Lower leg skin (tissue), 4 donors: Measurements from ENCODE around the gene CALML3. TPM values are rescaled to one million over a fixed set of nuclear protein-coding genes. Genes with fewer than 3 reads are reported as not detected.

ENCODE experiments used
- DNase-seq, 2 donors: peaks; one replicate each; pipeline ENCODE4 v3.0.0-alpha.2; 2019; ENCODE audit warnings: low spot score in 2 of 2
- H3K4me3 ChIP-seq: fragments of 200-600 bp; sonication (generic); 2 replicates; pipeline ENCODE4 v1.5.1; 2017; ENCODE audit warnings: mild to moderate bottlenecking, low read depth; ENCODE audit not compliant: poor library complexity, severe bottlenecking
- CTCF ChIP-seq, 3 donors: fragments of 450-650 bp; IDR thresholded peaks; one replicate each; pipeline ENCODE4 v1.5.1; 2016; ENCODE audit warnings: antibody characterized with exemption in 3 of 3, mild to moderate bottlenecking in 3 of 3, moderate library complexity in 2 of 3
- POLR2A ChIP-seq, 2 donors: fragments of 450-650 bp; IDR thresholded peaks; one replicate each; pipeline ENCODE4 v1.6.1; 2016 to 2017; ENCODE audit warnings: antibody characterized with exemption in 2 of 2, mild to moderate bottlenecking in 1 of 2, moderate library complexity in 1 of 2
- WGBS, 2 donors: methylation state at CpG; one replicate each; pipeline ENCODE4 v1.1.5; 2018; 5-methylcytosine and 5-hydroxymethylcytosine counted together
- intact Hi-C: fragments of 100-400 bp; cut with DNase I; formaldehyde crosslinking; loops from one replicate; pipeline ENCODE4 v1.15.0; 2023; ENCODE audit warnings: low total_unique reads
- total RNA-seq, 4 donors: library from RNA; depleted of rRNA; stranded (reverse); fragments of >200 nt; gene quantifications; one replicate each; pipeline ENCODE4 v1.1.0, GENCODE V29; 2016

CALML3 gene
- total RNA-seq, 4 donors from 2014 or later: 43.4 to 181 (median 90.7) TPM

GRCh38 chr10:5550250-5550545 lies 25.4 kb downstream of the CALML3 start:
- no peak for DNase-seq
- intact Hi-C loops: no loop called here
- no peak overlapping the region for H3K4me3 ChIP-seq
- 100% methylated on average over 1 of the region's 1 CpG for WGBS, 2 donors
- TF ChIP-seq POLR2A (IDR thresholded peaks at IDR 0.05): no peak

GRCh38 chr10:5550621-5551530 lies 26.1 kb downstream of the CALML3 start:
- intact Hi-C loops: no loop called here
- H3K4me3 ChIP-seq: no peak overlapping the region
- TF ChIP-seq POLR2A (IDR thresholded peaks at IDR 0.05) (no peak), CTCF (IDR thresholded peaks at IDR 0.05) (no peak)
- WGBS, 2 donors: 82 to 85% methylated on average over 17 of the region's 17 CpGs
- DNase-seq: peak in 1 of 2 donors; percentile 75

GRCh38 chr10:5551531-5552375 lies 27.0 kb downstream of the CALML3 start:
- intact Hi-C loops: no loop called here
- no peak overlapping the region for H3K4me3 ChIP-seq
- no peak for TF ChIP-seq POLR2A (IDR thresholded peaks at IDR 0.05)
- TF ChIP-seq CTCF (IDR thresholded peaks at IDR 0.05): no peak
- WGBS, 2 donors: 54 to 60% methylated on average over 15 of the region's 15 CpGs
- peak in 1 of 2 donors; percentile 86 for DNase-seq

- no peak for TF ChIP-seq CTCF (IDR thresholded peaks at IDR 0.05)
- no peak for TF ChIP-seq POLR2A (IDR thresholded peaks at IDR 0.05)
- DNase-seq: peak in 1 of 2 donors; percentile 83
- intact Hi-C loops: no loop called here
- no peak overlapping the region for H3K4me3 ChIP-seq
- WGBS, 2 donors: 82 to 85% methylated on average over 23 of the region's 23 CpGs
Measured at GRCh38 chr10:5552376-5553321, 27.9 kb downstream of the CALML3 start.

DNA sequence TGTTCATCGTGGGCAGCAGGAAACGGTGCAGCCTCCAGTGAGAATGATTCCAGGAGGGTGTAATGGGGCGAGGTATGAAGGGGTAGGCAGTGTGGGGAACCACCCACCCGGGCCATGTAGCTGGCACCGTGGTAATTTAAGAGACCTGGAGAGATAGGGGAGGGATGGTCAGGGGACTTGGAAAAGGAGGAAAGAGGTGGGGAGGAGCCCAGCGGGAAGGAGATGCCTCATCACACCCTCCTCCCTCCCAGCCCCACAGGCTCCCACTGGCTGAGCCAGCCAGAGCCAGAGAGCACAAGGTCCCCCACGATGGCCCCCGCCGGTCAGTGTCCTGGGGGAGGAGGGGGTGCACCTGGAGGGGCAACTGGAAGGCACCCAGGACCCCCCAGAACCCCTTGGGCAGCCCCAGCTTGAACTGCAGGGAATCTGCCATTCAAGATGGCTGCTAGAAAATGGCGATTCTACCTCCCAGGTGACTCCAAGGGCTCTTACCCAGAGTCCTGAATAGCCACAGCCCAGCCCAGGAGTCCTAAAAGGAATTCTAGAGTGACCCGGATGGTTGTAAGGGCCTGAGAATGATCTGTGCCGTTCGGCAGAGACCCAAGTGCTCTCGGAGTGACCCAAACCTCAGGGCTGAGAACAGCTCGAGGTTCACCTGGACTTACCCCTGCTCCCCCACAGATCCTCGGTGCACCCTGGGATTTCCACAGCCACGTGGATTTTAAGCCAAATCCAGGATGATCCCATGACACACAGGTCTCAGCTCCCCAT lies 28.8 kb downstream of the CALML3 start:
- no peak for TF ChIP-seq CTCF (IDR thresholded peaks at IDR 0.05)
- TF ChIP-seq POLR2A (IDR thresholded peaks at IDR 0.05): no peak
- WGBS, 2 donors: 64 to 75% methylated on average over 14 to 17 of the region's 17 CpGs
- no peak overlapping the region for H3K4me3 ChIP-seq
- intact Hi-C loops: no loop called here
- peak in 1 of 2 donors; percentile 50 for DNase-seq
